Measurements from ENCODE around the gene GPR160.

The GPR160 gene

DNA sequence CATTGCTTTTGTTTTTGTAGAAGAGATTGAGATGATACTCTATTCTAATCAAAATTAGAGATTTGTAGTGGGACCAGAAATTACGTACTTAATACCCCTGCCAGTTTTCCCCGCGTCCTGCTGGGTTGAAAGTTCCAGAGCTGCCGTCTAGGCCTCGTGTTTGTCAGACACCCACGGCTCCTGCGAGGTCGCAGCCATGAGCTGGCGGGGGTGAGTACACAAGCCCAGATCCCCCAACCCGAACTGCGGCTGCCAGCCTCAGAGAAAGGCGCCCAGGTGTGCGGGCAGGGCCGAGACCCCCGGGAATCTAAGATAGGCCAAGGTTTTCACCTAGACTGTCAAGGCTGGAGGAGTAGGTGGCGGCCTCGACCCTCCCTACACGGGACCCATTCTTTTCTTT, 26.3 kb downstream of the GPR160 start:
- TF ChIP-seq GATA2 (IDR thresholded peaks at IDR 0.05; ENCODE audit: low read depth, low read length) (no peak), GATA3 (IDR thresholded peaks at IDR 0.05; ENCODE audit: low read depth, low read length) (no peak)

DNA sequence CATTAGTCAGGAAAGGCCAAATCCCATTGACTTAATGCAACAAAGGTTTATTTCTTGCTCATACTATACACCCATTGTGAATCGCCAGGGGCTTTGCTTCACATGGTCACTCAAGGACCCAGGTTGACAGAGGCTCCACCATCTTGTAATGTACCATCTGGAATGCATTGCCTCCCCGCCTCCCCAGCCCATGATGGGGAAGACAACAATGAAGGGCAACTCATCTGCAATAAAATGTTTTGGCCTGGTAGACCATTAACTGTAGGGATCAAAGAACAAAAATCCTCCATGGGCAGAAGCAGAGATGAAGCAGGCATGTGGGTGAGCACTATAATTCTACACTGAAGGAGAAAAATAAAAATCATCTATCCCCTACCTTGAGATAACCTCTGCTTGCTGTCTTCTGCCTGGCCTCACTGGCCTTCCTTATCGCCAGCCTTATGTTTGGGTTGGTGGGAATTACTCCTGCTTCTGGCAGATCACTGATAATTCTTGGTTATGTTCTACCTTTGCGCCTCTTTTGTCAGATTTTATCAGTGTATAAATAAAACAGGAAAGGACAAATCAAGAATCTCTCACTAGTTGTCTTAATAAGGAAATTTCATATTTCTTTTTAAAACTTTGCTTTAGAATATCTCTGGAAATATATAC, 37.8 kb downstream of the GPR160 start:
- TF ChIP-seq GATA2 (IDR thresholded peaks at IDR 0.05; ENCODE audit: low read depth, low read length) (no peak), GATA3 (IDR thresholded peaks at IDR 0.05; ENCODE audit: low read depth, low read length) (no peak)

DNA sequence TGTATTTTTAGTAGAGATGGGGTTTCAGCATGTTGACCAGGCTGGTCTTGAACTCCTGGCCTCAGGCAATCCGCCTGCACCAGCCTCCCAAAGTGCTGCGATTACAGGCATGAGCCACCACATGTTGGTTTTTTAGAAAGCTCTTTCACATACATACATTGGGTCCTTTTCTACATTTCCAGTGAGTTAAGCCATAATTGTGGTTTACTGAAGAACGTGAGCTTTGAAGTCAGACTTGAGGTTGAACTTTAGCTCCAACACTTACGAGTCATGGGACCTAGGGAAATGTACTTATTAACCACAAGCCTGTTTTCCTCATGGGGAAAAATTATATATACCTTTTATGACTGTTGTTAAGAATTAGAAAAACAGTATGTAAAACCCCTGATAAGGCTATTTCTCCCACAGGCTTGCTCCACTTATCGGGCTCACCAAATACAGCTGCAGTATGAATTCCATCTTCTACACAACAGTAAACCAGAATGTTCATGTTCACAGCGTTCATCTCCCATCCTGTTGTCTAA, 39.0 kb downstream of the GPR160 start:
- TF ChIP-seq GATA2 (IDR thresholded peaks at IDR 0.05; ENCODE audit: low read depth, low read length): no peak
- TF ChIP-seq GATA3 (IDR thresholded peaks at IDR 0.05; ENCODE audit: low read depth, low read length): no peak

DNA sequence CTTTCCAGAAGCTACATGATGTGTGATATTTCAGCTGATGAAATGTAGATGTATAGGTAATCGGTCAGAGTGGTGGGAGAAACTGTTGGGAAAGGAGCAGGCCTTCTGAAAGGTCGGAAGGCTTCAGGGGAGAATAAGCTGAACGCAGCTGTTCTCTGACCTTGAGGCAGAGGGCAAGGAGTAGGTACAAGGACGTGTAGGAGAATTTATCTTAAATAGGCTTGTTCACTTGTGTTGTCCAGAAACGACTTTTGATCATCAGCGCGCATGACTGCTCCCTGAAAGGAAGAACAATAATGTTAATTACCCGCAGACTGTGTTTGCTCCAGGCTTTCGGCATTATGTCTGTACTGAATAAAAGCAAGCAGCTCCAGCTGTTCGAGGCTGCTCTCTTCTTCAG, 39.6 kb downstream of the GPR160 start:
- TF ChIP-seq GATA3 (IDR thresholded peaks at IDR 0.05; ENCODE audit: low read depth, low read length): no peak
- TF ChIP-seq GATA2 (IDR thresholded peaks at IDR 0.05; ENCODE audit: low read depth, low read length): no peak

DNA sequence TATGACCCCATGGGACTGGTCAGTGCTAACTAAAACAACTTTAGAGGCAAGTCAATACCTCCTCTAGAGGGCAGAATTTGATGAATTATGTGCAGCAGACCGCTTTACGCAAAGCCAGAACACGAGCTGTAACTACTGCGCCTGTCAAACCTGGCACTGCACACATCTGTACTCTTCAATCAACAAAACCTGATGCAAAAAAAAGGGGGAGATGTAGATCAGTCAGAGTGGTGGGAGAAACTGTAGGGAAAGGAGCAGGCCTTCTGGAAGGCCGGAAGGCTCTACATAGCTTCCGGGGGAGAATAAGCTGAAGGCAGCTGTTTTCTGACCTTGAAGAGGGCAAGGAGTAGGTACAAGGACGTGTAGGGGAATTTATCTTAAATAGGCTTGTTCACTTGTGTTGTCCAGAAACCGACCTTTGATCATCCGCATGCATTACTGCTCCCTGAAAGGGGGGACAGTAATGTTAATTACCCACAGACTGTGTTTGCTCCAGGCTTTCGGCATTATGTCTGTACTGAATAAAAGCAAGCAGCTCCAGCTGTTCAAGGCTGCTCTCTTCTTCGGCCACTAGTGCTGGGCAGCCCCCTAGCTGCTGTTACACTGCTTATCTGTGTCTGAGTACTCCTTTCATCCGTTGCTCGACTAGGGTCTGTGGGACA, 41.0 kb downstream of the GPR160 start:
- TF ChIP-seq GATA3 (IDR thresholded peaks at IDR 0.05; ENCODE audit: low read depth, low read length) (no peak), GATA2 (IDR thresholded peaks at IDR 0.05; ENCODE audit: low read depth, low read length) (no peak)

DNA sequence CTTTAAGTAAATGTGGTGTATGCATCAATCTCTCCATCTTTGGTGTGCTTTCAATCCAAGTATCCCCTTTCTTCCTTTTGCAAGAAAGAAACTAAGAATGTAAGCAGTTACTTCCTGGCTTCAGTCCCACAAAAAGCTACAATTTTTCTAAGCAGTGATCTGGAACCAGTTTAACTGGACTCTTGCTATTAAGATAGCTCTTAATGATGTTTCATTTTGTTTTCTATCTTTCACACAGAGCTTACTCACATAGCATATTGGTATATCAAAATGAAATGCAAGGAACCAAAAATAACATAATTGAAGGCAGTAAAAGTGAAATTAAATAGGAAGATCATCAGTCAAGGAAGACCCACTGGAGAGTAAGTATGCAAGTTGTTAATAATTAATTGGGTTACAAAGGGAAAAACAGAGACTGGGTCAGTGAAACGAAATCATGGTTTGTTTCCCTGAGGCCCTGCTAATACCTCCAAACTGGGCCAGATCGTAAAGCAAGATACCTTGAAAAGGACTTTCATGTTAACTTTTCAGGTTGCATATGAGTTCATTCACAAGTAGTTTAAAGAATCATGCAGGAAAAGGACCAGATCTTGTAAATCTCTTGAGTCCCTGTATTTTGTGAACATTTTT, 41.9 kb downstream of the GPR160 start:
- peak; percentile 25; the same call in 1 of the 2 replicates for TF ChIP-seq GATA2 (IDR thresholded peaks at IDR 0.05; ENCODE audit: low read depth, low read length)
- no peak for TF ChIP-seq GATA3 (IDR thresholded peaks at IDR 0.05; ENCODE audit: low read depth, low read length)

DNA sequence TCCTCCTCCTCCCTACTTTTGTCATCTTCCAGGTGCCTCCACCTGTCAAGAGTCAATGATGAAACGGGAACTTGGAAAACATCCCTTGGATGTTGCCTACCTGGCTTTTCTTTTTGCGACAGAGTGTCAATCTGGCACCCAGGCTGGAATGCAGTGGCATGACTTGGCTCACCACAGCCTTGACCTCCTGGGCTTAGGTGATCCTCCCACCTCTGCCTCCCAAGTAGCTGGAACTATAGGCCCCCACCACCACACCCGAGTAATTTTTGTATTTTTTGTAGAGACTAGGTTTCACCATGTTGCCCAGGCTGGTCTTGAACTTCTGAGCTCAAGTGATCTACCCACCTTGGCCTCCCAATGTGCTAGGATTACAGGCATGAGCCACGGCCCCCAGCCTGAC, 42.8 kb downstream of the GPR160 start:
- TF ChIP-seq GATA2 (IDR thresholded peaks at IDR 0.05; ENCODE audit: low read depth, low read length): no peak
- no peak for TF ChIP-seq GATA3 (IDR thresholded peaks at IDR 0.05; ENCODE audit: low read depth, low read length)

DNA sequence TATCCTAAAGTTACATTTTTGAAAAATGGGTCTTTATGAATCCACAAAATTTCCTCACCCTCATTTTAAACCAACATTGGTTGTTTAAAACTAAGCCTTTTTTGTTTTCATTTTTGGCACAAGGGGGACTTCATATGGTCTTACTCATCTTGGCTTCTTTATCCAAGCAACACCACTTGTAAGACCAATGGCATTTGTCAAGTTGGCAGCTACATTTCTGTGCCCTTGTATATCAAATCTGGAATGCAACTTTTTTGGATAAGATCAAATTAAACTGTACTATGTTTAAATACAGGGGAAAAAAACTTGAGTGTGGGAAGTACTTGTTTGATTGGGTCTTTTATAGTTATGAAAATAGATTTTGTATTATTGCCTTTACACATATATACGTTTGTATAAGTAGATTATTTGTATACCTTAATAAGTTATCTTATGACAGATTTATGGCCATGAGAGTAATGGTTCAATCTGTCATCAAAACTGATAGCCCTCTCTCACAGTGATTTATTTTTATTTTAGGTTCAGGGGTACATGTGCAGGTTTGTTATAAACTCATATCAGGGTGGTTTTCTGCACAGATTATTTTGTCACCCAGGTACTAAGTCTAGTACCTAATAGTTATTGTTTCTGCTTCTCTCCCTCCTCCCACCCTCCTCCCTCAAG, 43.4 kb downstream of the GPR160 start:
- TF ChIP-seq GATA2 (IDR thresholded peaks at IDR 0.05; ENCODE audit: low read depth, low read length) (no peak), GATA3 (IDR thresholded peaks at IDR 0.05; ENCODE audit: low read depth, low read length) (no peak)

DNA sequence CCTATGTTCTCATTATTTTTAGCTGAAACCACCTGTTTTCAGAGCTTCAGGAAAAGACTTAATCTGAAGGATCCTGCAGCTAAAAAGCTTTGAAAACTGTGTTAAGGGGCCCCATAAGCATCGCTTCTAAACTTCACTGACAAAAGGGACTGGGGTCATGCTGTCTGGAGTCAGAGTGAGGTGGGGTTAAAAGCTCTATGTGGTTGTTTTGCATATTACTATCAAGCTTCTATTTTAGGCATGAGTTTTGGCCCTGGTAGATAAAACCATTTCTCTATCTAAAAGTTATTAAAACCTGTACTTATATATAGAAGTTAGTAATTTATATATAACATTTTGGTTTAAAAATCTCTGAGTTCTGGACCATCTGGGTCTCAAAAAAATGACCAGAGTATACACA, 45.5 kb downstream of the GPR160 start:
- TF ChIP-seq GATA3 (IDR thresholded peaks at IDR 0.05; ENCODE audit: low read depth, low read length) (no peak), GATA2 (IDR thresholded peaks at IDR 0.05; ENCODE audit: low read depth, low read length) (no peak)

DNA sequence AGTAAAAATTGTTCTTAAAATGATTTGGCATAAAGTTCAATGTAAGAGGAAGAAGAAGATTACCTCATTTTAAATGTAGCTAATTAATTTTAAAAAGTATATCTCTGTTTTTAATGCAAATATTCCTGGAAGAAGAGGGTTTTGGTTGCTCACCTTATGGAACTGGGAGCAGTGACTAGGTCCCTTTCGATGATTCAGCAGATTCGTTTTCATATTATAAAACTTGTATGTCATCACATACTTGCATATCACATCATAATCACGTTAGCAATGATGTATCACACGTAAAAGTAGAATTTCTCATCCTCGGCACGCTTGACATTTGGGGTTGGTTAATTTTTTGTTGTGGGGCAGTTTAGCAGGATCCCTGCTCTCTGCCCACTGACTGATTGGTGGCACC, 47.6 kb downstream of the GPR160 start:
- TF ChIP-seq GATA2 (IDR thresholded peaks at IDR 0.05; ENCODE audit: low read depth, low read length) (no peak), GATA3 (IDR thresholded peaks at IDR 0.05; ENCODE audit: low read depth, low read length) (no peak)

DNA sequence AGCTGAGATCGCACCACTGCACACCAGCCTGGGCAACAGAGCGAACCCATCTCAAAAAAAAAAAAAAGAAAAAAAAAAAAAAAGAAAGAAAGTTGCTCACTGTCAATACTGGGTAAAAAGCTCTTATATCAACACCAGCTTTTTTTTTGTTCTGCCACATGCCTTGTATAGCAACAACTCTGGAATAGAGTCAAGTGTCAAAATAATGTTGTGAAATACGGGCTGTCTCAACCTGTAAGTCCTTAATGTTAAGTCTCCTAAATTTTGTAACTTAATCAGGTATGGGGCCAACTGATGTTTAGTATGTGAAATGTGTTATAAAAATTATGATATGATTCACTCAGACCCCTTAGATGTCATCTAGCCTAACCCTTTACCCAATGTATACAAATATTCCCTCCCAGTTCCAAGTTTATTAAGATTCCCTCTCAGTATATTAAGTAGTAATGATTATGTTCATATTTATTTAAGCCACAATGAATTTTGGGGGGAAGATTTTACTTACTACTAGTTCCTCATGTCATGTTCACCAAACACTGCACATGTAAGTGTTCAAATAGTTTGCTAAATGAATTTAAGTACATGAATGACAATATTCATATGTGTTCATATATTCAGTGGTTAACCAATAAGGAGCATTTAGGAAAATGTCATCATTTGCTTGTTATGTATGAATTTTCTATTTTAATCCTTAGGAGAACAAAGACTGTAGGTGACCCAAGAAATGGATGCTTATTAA, 52.2 kb downstream of the GPR160 start:
- TF ChIP-seq GATA2 (IDR thresholded peaks at IDR 0.05; ENCODE audit: low read depth, low read length): no peak
- TF ChIP-seq GATA3 (IDR thresholded peaks at IDR 0.05; ENCODE audit: low read depth, low read length): no peak

DNA sequence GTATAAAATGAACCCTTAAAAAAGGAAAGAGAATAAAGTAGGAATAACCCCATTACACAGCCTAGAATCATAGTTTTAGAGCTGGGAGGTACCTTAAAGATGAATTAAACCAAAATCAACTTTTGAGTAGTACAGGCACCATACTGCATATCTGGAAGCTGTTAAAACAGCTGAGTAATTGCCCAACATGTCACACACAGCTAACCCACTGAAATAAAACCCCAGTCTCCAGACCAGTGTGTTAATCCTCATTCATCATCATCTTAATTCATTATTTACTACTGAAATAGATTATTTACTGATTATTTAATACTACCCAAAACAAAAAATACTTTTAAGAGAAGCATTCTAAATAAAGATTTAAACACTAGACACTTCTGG, 52.8 kb downstream of the GPR160 start:
- TF ChIP-seq GATA3 (IDR thresholded peaks at IDR 0.05; ENCODE audit: low read depth, low read length) (no peak), GATA2 (IDR thresholded peaks at IDR 0.05; ENCODE audit: low read depth, low read length) (no peak)

DNA sequence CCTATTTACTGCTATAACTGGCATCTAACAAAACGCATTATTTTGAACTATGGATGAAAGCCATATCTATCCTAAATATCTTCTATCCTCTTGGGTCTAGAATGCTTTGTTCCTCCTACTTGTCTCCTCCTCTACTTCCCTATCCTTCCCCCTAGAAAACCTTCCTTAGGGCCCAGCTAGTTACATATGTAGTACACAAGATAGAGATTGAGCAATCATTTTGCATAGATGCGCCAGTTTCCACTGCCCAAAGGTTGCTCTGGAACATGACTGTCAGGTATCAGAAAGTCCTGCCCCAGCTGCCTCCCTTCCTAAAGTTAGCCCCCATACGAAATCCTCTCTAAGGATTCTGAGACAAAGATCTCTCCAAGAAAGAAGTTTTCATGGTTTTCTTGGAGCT, 55.1 kb downstream of the GPR160 start:
- TF ChIP-seq GATA3 (IDR thresholded peaks at IDR 0.05; ENCODE audit: low read depth, low read length): no peak
- no peak for TF ChIP-seq GATA2 (IDR thresholded peaks at IDR 0.05; ENCODE audit: low read depth, low read length)

DNA sequence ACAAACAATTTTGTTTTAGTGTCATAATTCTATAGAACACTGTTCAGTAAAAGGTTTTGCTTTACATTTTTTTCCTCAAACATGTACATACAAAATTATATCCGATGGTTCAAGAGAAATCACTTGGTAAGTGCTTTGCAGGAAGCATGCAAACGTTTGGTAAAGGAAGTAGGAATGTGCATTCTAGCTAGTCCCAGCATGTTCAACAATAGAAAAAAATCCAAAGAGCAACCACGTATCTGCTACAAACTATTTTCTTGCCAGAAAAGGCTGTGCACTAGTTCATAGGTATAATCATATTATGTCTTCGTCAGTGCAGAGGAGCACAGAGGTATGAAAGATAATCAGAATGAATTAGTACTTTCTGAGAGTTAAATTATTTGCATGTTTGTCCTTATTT, 58.0 kb downstream of the GPR160 start:
- no peak for TF ChIP-seq GATA2 (IDR thresholded peaks at IDR 0.05; ENCODE audit: low read depth, low read length)
- TF ChIP-seq GATA3 (IDR thresholded peaks at IDR 0.05; ENCODE audit: low read depth, low read length): no peak

Measured in SH-SY5Y (cell line).